HG03469 (cell line): ENCODE data around the gene MAPK7.

ENCODE experiments used
- ATAC-seq: cut with Tn5 transposase; IDR thresholded peaks from one replicate; pipeline ENCODE4 v1.9.1; 2021; ENCODE audit warnings: mild to moderate bottlenecking, moderate library complexity, moderate number of reproducible peaks; ENCODE audit not compliant: unreplicated experiment

Gene MAPK7

GRCh38 chr17:19378416-19379360, at the start of gene MAPK7:
Gene MAPK7, plus strand, starts transcription at chr17:19378498. Its CDS starts 403 bp downstream, at chr17:19378901.
- ATAC-seq: no peak

GRCh38 chr17:19329136-19329535, 49.2 kb upstream of the MAPK7 start:
- ATAC-seq: no peak

- no peak for ATAC-seq
These were observed 48.5 kb upstream of the MAPK7 start for GRCh38 chr17:19329839-19330238.

GRCh38 chr17:19330271-19330670, 48.0 kb upstream of the MAPK7 start:
- no peak for ATAC-seq

- ATAC-seq: no peak
These were observed 47.2 kb upstream of the MAPK7 start for GRCh38 chr17:19331134-19331533.

GRCh38 chr17:19331543-19332245, 46.6 kb upstream of the MAPK7 start:
- no peak for ATAC-seq

GRCh38 chr17:19332371-19333131, 45.7 kb upstream of the MAPK7 start:
- ATAC-seq: no peak

- ATAC-seq: no peak
These were observed 45.2 kb upstream of the MAPK7 start for GRCh38 chr17:19333132-19333440.

- no peak for ATAC-seq
These were observed 44.5 kb upstream of the MAPK7 start for GRCh38 chr17:19333736-19334290.

GRCh38 chr17:19334331-19334730, 44.0 kb upstream of the MAPK7 start:
- ATAC-seq: no peak

GRCh38 chr17:19335951-19336631, 42.2 kb upstream of the MAPK7 start:
- ATAC-seq: no peak

- ATAC-seq: no peak
These were observed 41.2 kb upstream of the MAPK7 start for GRCh38 chr17:19336938-19337711.

GRCh38 chr17:19337712-19338023, 40.6 kb upstream of the MAPK7 start:
- no peak for ATAC-seq

- ATAC-seq: no peak
These were observed 40.0 kb upstream of the MAPK7 start for GRCh38 chr17:19338031-19338990.

GRCh38 chr17:19339341-19339815, 38.9 kb upstream of the MAPK7 start:
- ATAC-seq: no peak

- no peak for ATAC-seq
These were observed 37.1 kb upstream of the MAPK7 start for GRCh38 chr17:19341211-19341631.

- no peak for ATAC-seq
These were observed 36.4 kb upstream of the MAPK7 start for GRCh38 chr17:19341641-19342610.
